GM18520 (cell line): ENCODE measurements around the gene RNPEP.
A peak's percentile ranks its signal among the peaks of the same experiment; 100 is the strongest.
"Not testable (repeated sequence)": the region's sequence is repeated elsewhere in the genome, so short reads cannot be mapped to it uniquely, and the experiment has no call there.

Experiments
- ATAC-seq: cut with Tn5 transposase; IDR thresholded peaks from one replicate; pipeline ENCODE4 v1.9.1; 2021; ENCODE audit not compliant: unreplicated experiment

RNPEP gene, protein sequence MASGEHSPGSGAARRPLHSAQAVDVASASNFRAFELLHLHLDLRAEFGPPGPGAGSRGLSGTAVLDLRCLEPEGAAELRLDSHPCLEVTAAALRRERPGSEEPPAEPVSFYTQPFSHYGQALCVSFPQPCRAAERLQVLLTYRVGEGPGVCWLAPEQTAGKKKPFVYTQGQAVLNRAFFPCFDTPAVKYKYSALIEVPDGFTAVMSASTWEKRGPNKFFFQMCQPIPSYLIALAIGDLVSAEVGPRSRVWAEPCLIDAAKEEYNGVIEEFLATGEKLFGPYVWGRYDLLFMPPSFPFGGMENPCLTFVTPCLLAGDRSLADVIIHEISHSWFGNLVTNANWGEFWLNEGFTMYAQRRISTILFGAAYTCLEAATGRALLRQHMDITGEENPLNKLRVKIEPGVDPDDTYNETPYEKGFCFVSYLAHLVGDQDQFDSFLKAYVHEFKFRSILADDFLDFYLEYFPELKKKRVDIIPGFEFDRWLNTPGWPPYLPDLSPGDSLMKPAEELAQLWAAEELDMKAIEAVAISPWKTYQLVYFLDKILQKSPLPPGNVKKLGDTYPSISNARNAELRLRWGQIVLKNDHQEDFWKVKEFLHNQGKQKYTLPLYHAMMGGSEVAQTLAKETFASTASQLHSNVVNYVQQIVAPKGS

DNA sequence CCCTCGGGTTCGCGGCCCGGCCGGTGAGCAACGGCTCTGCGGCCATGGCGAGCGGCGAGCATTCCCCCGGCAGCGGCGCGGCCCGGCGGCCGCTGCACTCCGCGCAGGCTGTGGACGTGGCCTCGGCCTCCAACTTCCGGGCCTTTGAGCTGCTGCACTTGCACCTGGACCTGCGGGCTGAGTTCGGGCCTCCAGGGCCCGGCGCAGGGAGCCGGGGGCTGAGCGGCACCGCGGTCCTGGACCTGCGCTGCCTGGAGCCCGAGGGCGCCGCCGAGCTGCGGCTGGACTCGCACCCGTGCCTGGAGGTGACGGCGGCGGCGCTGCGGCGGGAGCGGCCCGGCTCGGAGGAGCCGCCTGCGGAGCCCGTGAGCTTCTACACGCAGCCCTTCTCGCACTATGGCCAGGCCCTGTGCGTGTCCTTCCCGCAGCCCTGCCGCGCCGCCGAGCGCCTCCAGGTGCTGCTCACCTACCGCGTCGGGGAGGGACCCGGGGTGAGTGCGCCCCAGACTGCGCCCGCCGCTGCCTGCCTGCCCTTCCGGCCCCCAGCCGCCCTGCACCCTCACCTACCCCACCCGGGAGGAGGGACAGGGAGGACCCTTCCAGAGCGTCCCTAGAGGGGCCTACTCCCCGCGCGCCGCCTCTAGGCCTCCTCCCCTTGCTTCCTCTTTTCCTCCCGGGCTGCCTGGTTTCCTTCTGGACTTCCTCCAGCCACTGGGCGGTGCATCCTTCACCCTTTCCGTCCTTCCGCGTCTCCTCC is at the start of gene RNPEP:
RNPEP (plus strand) TSS at position 26 of the 757 bp plus-strand sequence; CDS start at position 45, 19 bp downstream.
- peak; percentile 55 for ATAC-seq

DNA sequence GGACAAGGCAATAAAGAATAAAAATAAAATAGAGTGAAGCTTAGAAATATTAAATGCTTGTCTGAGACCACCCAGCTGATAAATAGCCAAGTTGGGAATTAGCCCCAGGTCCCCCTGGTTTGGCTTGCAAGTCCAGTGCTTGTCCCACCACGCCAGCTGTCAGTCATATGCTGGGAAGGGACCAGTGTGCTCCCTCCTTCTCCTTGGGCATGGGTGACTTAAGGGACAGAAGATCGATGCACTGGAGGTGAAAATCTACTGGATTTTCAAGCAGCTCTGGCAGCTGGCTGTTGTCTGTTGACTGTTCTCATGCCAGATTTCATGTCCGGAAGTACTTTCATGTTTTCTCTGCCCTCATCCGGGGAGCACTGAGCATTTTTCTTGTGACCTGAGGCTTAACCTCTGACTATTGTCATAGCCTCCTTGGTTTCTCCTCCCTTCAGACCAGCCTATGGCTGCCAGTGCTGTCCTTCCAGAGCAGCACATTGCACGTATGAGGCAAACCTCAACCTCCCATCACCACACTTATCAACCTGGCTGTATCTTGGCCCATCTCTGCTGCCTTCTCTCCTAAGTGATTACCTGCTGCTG is 48.5 kb upstream of the RNPEP start:
- ATAC-seq, result no peak

DNA sequence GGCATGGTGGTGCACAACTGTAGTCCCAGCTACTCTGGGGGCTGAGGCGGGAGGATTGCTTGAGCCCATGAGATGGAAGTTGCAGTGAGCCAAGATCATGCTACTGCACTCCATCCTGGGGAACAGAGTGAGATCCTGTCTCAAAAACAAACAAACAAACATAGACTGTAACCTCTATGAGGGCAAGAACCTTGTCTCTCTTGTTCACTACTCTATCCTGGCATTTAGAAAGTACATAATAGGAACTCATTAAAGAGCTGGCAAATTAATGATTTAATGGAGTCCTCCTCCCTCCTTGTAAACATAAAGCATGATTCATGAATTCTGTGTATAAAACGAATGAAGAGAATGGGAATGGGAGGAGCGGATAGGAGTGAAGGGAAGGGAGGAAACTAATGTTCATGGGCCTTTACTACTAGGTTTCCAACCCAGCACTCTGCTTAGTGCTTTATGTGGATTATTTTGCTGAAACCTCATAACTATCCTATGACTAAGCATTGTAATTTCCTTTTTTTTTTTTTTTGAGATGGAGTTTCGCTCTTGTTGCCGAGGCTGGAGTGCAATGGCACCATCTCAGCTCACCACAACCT is 44.7 kb upstream of the RNPEP start:
- ATAC-seq, result no peak

DNA sequence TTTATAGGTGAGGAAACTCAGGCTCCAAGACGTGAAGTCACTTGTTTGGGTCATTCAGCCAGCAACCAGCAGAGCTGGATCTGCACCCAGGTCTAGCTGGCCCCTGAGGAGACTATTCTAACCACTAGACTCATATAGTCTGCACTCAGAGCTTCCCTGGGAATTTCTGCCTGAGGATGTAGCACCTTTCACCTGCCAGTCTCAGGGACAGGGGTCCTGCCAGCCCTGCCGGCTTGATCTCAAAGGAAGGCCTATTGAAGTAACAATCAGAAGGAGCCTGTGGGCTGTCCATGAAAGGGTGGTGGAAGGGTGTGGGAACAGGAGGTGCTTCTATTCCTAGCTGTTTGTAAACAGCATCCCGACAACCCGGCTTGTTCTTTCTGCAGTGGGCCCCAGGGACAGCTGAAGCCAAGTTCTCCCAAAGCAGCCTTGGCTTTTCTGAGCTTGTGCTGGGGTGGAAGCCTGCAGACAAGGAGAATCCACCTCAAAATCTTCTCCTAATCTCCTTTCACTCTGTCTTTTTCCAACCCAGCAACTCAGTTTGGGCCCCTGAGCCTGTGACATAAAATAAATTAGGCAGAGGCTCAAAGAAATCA is 43.9 kb upstream of the RNPEP start:
- no peak for ATAC-seq

DNA sequence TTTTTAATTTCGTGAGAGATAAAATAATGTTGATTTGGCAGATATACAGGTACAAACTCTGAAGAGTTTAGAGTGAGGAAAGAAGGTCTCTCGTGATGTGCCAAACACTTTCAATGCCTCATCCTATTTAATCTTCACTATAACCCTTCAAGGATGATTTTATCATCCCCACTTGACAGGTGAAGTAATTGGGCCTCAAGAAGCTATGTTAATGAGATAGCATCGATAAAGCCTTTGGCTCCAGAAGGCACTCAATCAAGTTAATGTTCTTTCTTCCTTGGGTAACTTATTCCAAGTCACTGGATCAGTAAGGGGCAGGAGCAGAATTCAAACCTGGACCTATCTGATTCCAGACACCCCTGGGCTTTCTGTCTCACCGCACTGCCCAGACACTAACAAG is 43.3 kb upstream of the RNPEP start:
- no peak for ATAC-seq

DNA sequence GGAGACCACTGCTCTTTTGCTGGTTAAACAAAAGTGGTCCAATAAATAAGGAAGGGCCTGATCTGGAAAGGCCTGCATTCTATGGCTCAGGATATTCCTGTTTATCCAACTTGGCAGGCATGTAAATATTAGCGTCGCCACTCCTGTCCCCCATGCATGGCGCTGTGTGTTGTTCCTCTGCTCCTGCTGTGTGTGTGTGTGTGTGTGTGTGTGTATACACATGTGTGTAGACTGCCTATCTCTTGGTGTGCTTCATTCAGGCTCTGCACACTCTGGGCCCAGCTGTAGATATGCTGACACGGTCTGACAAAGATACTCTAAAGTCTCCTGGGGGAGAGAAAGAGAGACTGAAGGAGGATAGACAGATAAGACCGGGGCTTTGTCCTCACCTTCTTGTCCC is 42.9 kb upstream of the RNPEP start:
- ATAC-seq, result no peak

DNA sequence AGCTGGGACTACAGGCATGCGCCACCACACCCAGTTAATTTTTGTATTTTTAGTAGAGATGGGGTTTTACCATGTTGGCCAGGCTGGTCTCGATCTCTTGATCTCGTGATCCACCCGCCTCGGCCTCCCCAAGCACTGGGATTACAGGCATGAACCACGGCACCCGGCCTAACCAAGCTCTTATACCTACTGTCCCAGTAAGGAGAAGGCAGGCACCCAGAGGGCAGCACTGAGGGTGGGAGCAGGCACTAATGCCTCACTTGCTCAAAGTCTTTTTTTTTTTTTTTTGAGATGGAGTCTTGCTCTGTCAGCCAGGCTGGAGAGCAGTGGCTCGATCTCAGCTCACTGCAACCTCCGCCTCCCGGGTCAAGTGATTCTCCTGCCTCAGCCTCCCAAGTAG is 42.1 kb upstream of the RNPEP start:
- not testable (repeated sequence) for ATAC-seq

DNA sequence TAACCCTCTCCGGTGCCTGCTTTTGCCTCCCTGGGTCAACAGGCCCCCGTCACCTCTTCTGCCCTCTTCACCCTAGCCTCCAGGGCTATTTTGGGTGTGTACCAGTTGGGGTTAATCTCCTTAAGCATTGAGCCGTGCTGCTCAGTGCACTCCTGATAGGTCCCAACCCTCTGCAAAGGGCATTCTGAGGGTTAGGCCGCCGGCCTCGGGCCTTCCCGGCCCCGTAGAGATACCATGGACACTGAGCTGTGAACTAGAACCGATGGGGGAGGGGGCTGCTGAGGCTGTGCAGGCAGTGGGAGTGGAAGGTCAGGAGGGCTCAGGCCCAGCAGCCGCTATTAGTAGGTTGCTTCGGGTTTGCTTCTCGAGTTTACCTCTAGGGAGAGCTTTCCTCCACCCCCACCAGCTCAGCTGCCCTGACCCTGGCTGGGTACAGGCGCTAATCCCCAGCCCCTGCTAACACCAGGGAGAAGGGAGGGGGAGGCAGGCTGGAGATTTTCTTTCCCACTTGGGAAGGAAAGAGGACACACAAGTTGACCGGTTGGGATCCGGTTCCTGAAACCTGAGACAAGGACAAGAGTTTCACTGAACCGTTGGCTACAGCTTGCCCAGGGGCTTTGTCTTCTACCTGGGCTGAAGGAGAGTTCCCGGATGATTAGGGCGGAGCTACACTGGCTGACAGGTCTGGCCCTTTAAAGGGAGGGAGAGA is 40.9 kb upstream of the RNPEP start:
- ATAC-seq, result no peak

DNA sequence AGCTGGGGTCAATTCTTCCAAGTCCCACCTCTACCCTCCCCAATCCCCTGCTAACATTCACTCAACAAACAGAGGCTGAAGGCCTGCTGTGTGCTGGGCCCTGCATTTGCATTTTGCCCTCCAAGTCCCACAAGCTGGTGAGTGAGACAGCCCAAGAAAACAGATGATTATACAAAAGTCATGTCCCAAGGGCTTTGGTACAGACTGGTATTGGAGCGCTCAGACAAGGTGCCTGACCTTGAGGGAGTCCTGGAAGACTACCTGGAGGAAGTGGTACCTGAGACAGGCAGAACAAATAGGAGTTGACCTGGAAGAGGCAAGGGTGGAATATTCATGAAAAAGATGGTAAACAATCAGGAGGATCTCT is 40.3 kb upstream of the RNPEP start:
- ATAC-seq, result no peak

DNA sequence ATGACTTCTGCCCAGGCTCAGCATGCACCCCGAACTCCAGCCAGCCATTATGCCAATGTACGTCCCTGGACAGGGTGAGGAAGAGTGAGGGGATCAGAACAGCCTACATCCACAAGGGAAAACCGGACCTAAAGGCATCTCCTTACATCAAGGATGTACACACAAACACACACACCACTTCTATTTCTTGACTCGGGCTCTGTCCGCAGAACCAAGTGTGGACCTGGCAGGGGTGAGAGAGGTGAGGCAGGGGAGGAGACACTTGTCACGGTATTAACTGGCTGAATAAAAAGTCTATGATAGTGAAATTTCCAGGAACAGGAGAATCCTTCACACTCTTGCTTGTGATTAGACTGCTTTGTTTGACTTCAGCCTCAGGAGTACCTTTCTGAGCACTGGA is 38.4 kb upstream of the RNPEP start:
- no peak for ATAC-seq

DNA sequence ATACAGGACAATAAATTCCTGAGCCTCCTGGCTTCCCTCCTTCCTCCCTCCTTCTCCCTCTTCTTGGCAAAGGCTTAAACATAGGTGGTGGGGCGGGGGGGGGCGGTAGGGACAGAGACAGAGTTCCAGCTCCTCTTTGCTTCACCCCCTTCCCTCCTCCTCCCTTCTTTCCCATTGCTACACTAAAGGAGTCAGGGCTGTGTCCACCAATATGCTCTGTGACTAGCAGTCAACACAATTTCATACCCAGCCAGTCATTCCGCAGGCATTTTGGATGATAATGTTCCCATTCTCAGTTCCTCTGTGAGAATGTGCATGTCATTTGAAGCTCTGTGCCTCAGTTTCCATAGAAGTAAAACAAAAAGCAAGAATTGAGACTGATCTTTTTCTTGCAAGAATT is 37.8 kb upstream of the RNPEP start:
- no peak for ATAC-seq

DNA sequence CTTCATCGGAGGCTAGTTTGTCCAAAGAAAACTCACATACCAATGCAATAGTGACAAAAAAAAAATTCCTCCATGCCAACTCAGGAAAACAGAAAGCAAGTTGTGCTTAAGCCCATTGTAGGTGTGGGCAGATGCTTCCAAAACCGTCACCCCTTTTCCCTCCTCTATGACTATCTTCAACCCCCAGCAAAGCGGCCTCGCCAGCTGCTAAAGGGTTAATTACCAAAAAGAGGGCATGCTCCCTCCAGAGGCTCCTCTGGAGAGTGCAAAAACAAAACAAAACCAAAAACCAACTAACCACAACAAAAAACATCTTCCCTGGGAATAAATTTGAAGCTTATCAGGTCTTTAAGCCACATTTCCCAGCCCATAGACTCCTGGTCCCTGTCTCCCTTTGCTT is 37.3 kb upstream of the RNPEP start:
- ATAC-seq, result no peak

DNA sequence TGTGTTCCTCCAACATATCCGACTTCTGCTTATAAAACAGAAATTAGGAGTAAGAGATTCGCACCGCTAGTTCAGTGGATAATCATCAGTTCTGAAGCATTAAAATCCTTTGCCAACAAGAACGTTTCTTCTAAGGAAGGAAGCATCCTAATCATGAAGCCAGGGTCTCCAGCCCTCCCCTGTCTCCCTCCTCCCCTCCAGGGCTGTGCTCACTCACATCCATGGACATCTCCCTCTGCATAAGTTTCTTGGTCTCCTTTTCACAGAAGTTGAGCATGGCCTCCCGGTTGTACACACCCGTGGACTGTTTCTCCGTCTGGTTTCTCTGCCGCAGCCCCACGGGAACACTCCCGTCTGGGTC is 36.6 kb upstream of the RNPEP start:
- no peak for ATAC-seq

DNA sequence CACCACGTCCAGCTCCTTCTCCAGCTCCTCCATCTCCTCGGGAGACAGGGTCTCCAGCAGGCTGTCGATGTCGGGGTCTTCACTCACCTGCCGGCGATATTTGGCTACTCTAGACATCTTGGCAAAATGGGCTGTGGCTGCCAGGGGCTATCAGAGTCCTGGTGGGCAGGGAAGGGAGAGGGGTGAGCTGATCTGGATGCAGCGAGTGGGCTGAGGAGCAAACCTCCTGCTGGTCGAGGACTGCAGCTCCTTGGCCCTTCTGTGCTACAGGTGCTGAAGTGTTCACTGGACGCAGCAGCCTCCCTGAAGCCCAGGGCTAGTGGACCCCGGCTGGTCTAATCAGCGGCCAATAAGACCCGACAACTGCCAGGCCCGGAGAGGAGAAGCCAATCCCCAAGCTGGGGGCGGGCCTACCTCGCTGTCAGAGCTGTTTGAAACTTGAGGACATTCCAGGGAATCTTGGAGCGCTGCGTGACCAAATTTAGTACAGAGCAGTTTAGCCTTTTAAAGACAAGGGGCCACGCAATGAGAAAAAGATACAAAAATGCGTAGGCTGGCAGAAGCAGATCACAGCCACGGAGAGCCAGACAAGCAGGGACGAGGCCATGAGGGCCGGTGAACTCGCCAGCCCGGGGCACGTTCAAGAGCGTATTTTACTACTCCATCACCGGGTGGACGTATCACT is 36.1 kb upstream of the RNPEP start, which contains the start of gene LMOD1:
LMOD1 (minus strand) TSS at position 325 of the 685 bp plus-strand sequence; CDS start at position 117, 208 bp downstream.
- no peak for ATAC-seq

DNA sequence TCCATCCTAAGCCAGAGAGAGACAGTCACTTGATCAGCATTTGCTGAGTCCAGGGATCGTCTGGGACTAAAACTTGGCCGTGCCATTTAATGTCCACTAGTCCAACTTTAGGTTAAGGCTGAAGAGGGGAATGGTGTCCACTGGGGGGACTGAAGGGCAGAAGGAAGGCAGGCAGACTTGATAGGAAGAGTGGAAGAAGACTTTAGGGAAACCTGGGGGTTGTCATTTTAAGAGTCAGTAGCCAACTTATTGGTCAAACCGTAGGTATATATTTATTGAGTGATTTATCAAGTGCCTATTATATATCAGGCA is 34.8 kb upstream of the RNPEP start:
- no peak for ATAC-seq

DNA sequence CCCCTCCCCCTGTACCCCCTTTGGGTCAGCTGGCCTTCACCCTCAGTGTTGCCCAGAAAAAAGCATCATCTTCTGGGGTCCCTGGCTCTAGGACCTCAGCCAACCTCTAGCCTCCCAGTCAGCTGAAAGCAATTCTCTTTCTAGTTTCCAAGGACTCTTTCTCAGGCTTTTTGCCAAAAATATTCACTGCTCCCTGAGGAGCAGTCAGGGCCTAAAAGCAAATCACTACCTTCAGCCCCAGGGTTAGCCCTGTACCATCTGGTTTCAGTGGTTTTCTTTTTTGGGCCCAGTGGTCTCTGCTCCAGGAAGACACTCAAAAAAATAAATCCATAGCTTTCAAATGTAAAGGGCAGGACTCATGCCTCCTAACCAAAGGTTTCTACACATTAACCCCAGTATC is 33.0 kb upstream of the RNPEP start:
- no peak for ATAC-seq

DNA sequence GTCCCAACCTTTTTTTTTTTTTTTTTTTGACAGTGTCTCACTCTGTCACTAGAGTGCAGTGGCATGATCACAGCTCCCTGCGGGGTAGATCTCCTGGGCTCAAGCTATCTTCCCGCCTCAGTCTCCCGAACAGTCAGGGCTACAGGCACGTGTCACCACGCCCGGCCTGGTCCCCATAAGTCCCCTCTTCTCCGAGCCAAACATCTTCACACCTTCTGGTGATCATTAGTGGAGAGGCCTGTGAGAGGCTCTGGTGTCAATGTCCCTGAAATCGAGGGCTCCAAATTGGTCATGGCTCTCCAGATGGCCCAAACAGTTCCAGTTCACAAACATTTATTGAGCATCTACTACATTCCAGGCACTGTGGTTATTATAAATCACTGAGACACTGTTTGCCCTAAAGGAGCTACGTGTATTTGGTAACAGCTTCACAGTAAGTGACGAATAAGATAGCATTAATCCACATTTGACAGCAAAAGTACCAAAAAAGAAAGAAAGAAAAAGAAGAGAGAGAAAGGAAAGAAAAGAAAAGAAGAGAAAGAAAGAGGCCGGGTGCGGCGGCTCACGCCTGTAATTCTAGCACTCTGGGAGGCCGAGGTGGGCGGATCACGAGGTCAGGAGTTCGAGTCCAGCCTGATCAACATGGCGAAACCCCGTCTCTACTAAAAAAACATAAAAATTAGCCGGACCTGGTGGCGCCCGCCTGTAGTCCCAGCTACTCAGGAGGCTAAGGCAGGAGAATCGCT is 28.0 kb upstream of the RNPEP start:
- no peak for ATAC-seq

DNA sequence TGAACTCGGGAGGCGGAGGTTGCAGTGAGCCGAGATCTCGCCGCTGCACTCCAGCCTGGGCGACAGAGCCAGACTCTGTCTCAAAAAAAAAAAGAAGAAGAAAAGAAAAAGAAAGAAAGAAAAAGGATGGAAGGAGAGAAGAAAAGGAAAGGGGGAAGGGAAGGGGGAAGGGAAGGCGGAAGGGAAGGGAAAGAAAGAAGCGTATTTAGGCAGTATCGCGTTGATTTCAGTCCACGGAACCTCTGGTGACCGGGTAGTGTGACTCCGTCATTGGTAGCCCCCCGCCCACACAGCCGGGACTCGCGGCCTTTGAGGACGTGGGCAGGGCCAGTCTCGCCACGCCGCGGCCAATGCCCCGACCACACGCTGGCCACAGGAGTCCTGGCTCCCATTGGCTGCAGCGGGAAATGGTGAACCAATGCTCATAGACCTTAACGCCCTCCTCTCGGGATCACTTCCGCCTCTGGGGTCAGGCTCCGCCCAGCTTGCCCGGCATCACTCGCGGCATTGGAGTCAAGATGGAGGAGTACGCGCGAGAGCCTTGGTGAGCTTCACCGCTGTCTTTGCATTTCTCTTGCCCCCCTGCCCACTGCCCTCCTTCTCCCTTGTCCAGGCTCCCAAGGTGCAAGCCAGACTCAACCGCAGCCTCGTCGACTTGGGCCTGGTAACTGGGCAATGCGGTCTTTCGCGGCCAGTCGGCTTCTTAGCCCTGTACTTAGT is 27.3 kb upstream of the RNPEP start, which contains the start of gene TIMM17A:
TIMM17A (plus strand) TSS at position 495 of the 720 bp plus-strand sequence; CDS start at position 519, 24 bp downstream.
- peak; percentile 100 for ATAC-seq
